Measurements from ENCODE around the gene DEGS2.

The DEGS2 gene

DNA sequence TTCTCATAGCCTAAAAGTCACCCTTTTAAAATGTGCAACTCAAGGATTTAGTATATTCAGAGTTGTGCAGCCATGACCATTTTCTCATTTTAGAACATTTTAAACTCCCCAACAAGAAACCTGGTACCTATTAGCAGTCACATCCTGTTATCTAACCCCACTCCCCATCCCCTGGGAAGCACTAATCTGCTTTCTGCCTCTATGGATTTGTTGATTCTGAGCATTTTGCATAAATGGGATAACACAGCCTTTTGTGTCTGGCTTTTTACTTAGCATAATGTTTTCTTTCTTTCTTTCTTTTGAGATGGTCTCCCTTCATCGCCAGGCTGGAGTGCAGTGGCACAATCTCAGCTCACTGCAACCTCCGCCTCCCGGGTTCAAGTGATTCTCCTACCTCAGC is 40.9 kb upstream of the DEGS2 start:
- TF ChIP-seq, protein P1, sequence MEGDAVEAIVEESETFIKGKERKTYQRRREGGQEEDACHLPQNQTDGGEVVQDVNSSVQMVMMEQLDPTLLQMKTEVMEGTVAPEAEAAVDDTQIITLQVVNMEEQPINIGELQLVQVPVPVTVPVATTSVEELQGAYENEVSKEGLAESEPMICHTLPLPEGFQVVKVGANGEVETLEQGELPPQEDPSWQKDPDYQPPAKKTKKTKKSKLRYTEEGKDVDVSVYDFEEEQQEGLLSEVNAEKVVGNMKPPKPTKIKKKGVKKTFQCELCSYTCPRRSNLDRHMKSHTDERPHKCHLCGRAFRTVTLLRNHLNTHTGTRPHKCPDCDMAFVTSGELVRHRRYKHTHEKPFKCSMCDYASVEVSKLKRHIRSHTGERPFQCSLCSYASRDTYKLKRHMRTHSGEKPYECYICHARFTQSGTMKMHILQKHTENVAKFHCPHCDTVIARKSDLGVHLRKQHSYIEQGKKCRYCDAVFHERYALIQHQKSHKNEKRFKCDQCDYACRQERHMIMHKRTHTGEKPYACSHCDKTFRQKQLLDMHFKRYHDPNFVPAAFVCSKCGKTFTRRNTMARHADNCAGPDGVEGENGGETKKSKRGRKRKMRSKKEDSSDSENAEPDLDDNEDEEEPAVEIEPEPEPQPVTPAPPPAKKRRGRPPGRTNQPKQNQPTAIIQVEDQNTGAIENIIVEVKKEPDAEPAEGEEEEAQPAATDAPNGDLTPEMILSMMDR (IDR thresholded peaks at IDR 0.05; ENCODE audit: insufficient read depth, missing control alignments): no peak
- no peak for FAIRE-seq
- no peak for DNase-seq (ENCODE audit: insufficient read length, low spot score)

DNA sequence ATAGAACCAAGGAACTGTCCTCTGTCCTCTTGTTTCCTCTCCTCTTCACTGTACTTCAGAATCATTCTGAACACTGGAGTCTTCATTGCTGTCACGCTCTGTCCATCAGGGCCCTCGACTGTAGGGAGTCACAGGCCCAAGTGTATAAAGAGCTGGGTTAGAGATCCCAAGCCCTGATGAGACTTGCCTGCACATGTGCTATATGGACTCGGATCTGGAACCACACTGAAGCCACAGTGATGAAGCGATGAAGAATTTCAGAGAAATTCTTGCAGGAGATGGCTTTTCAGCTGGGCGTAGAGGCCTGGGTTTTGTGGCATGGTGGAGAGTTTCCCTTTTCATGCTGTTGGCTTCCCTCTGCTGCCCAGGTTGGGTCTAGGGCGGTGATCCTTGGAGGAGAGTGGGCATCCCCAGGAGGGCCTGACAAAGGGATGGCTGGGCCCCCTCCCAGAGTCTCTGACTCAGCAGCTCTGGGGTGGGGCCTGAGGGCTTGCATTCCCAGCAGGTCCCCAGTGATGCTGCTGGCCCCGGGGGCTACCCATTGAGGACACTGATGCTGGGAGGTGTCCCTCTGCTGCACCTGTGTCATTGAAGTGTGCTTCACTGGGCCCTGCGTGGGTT is 39.9 kb upstream of the DEGS2 start:
- FAIRE-seq (no peak), DNase-seq (ENCODE audit: insufficient read length, low spot score) (no peak)
- TF ChIP-seq, protein P1 (IDR thresholded peaks at IDR 0.05; ENCODE audit: insufficient read depth, missing control alignments): no peak

DNA sequence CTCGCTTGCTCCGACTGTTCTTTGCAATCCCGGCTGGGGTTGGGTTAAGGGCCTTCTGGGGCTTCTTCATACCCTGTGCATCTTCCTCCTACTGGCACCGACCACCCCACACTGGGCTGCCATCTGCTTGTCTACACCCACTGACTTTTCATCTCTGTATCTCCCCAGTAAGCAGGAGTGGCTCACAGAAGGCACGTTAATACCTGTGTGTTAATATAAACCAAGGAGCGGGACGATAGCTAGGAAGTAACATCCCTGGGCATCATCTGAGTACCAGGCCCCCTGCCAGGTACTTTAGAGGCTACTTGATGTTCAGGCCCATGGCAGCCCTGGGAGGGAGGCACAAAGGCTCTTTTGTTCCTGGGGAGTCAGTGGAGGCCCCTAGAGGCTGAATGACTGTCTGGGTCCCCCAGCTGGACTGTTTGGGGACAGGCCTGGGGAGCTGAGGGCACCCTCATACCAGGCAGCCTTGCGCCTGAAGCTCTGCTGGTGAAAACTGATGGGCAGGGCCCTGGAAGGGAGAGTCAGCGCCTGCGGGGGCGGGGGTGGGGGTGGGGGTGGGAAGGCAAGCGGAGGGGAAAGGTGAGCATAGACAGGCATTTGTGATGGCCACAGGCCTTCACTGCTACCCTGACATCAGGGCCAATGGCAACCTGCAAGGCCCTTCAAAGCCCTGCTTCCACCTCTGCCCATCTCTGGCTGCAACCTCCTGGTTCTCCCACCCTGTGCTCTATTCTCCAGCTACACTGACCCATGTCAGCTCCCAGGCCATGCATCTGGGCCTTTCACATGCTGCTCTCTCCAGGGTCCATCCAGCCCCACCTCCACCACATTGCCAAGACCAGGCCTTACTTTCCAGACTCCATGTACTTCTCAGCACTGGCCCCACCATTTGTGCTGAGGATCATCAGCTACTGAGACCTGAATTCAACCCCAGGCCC is 34.2 kb upstream of the DEGS2 start:
- FAIRE-seq (no peak), DNase-seq (ENCODE audit: insufficient read length, low spot score) (no peak)
- TF ChIP-seq, protein P1 (IDR thresholded peaks at IDR 0.05; ENCODE audit: insufficient read depth, missing control alignments): no peak

DNA sequence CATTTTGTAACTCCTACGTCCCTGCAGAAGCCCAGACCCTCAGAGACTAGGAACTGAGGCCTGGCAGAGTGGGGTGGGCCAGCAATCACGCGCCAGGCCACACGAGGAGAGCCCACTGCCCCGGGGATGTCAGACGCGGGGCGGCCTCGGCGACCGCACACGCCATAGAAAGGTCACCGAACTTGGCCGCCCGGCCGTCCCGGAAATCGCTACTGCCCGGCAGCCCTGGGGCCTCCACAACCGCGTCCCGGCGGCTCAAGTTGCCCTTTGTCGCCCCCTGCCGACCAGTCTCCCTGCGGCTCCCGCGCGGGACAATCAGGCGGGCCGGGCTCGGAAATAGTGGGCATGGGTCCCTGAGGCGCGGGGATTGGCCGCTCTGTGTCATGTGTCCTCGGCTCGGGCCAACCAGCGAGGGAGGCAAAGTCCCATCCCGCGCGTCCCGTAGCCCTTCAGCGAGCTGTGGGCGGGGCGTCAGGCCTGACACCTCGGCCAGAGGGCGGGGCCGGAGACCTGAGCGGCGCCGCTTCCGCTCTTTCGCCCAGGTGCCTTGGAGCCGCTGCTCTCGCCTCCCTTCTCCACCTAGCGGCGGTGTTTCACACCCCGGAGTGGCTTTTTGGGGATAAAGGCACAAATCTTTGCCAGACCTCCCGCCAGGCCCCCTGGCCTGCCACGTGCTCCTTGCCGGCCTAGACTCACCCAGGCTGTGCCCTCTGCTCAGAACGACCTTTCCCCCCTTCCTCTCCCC is 33.4 kb upstream of the DEGS2 start:
- no peak for FAIRE-seq
- TF ChIP-seq, protein P1 (IDR thresholded peaks at IDR 0.05; ENCODE audit: insufficient read depth, missing control alignments): peak; percentile 76

DNA sequence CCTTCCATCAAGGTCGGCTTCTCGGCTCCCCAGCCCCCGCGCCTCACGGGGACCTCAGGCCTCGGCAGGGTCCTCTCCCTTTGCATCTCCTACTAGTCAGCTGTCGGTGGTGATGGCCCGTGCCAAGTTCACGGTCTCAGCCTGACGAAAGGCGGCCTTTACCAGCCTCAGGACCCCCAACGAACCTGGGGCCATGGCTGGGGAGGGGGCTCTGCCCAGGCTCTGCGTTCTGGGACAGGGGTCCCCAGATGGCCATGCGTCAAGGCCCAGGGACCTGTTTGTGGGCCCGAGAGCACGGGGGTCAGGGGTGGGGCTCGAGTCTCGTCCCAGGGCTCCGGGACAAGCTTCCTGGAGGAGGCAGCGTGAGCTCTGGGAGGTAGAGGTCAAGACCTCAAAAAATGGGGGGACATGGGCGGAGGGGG is 32.8 kb upstream of the DEGS2 start:
- no peak for FAIRE-seq
- no peak for DNase-seq (ENCODE audit: insufficient read length, low spot score)
- TF ChIP-seq, protein P1 (IDR thresholded peaks at IDR 0.05; ENCODE audit: insufficient read depth, missing control alignments): no peak

More for the DNA sequence above, 33.4 kb upstream of the DEGS2 start:
- peak; percentile 99 for DNase-seq (ENCODE audit: insufficient read length, low spot score)

DNA sequence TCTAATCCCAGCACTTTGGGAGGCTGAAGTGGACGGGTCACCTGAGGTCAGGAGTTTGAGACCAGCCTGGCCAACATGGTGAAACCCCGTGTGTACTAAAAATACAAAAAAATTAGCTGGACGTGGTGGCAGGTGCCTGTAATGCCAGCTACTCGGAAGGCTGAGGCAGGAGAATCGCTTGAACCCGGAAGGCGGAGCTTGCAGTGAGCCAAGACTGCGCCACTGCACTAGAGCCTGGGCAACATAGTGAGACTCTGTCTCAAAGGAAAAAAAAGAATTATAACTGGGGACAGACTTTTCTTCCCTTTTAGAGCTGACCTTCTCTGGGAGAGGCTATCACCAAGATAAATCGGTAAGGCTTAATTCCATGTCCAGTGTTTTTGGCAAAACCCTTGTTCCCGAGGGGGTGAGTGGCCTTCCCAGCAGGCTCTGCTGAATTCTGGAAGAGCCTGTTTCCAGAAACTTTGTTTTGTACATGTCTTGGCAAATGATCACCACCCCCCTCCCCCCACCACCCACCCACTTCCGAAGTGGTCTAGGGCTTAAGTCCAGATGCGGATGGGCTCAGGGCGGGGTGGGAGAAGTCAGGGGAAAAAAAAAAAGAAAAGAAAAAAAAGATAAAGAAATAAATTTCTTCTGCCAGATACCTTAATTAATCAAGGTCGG is 32.3 kb upstream of the DEGS2 start:
- FAIRE-seq (no peak), DNase-seq (ENCODE audit: insufficient read length, low spot score) (no peak)
- TF ChIP-seq, protein P1 (IDR thresholded peaks at IDR 0.05; ENCODE audit: insufficient read depth, missing control alignments): no peak

Data from D721Med (cell line).